Astrocyte (in vitro differentiated cells and primary cell): ENCODE measurements around the gene OSBPL5. TPM values are rescaled to one million over a fixed set of nuclear protein-coding genes. Genes with fewer than 3 reads are reported as not detected.

Experiments
- DNase-seq: peaks from one replicate; pipeline ENCODE4 v3.0.0-alpha.2; 2010; ENCODE audit warnings: low read depth
- FAIRE-seq: peaks from 2 replicates; lab custom pipeline; 2011; peaks lifted over from hg19 to GRCh38; lab: Jason Lieb, UNC
- H2AFZ ChIP-seq: 2 replicates; pipeline ENCODE4 v1.6.0; 2012; ENCODE audit warnings: low read depth, low read length, inconsistent platforms
- H3K27ac ChIP-seq: 2 replicates; pipeline ENCODE4 v1.5.1; 2011; ENCODE audit warnings: low read depth, low read length, inconsistent platforms
- H3K27me3 ChIP-seq: 2 replicates; pipeline ENCODE4 v1.6.0; 2011; ENCODE audit warnings: low read length, inconsistent platforms; ENCODE audit not compliant: insufficient read depth
- H3K36me3 ChIP-seq: 2 replicates; pipeline ENCODE4 v1.5.1; 2011; ENCODE audit warnings: low read length, inconsistent platforms; ENCODE audit not compliant: insufficient read depth
- H3K4me1 ChIP-seq: 2 replicates; pipeline ENCODE4 v1.5.1; 2011; ENCODE audit warnings: low read length, inconsistent platforms; ENCODE audit not compliant: insufficient read depth
- H3K4me2 ChIP-seq: 2 replicates; pipeline ENCODE4 v1.6.0; 2012; ENCODE audit warnings: low read length, inconsistent platforms
- H3K4me3 ChIP-seq: 2 replicates; pipeline ENCODE4 v1.5.1; 2011; ENCODE audit warnings: low read depth, mild to moderate bottlenecking, low read length, inconsistent platforms; ENCODE audit not compliant: insufficient read depth
- H3K79me2 ChIP-seq: 2 replicates; pipeline ENCODE4 v1.6.0; 2012; ENCODE audit warnings: mild to moderate bottlenecking, low read length, inconsistent platforms; ENCODE audit not compliant: insufficient read depth
- H3K9ac ChIP-seq: 2 replicates; pipeline ENCODE4 v1.6.0; 2012; ENCODE audit warnings: mild to moderate bottlenecking, low read length, inconsistent platforms
- H3K9me3 ChIP-seq: 2 replicates; pipeline ENCODE4 v1.5.1; 2012; ENCODE audit warnings: low read depth, mild to moderate bottlenecking, low read length, inconsistent platforms; ENCODE audit not compliant: insufficient read depth
- H4K20me1 ChIP-seq: 2 replicates; pipeline ENCODE4 v1.6.0; 2012; ENCODE audit warnings: low read length, inconsistent platforms; ENCODE audit not compliant: insufficient read depth
- H3K27ac Mint-ChIP-seq: one replicate; pipeline ENCODE4 v1.8.0; 2021; ENCODE audit warnings: mild to moderate bottlenecking, mixed read lengths; ENCODE audit not compliant: unreplicated experiment
- H3K27me3 Mint-ChIP-seq: one replicate; pipeline ENCODE4 v1.8.0; 2021; ENCODE audit warnings: low read depth, mixed read lengths; ENCODE audit not compliant: unreplicated experiment
- H3K36me3 Mint-ChIP-seq: one replicate; pipeline ENCODE4 v1.8.0; 2021; ENCODE audit warnings: low read depth, mixed read lengths; ENCODE audit not compliant: unreplicated experiment
- H3K4me1 Mint-ChIP-seq: one replicate; pipeline ENCODE4 v1.8.0; 2021; ENCODE audit warnings: low read depth, mixed read lengths; ENCODE audit not compliant: unreplicated experiment
- H3K4me3 Mint-ChIP-seq: one replicate; pipeline ENCODE4 v1.8.0; 2021; ENCODE audit warnings: mild to moderate bottlenecking, moderate library complexity, mixed read lengths; ENCODE audit not compliant: unreplicated experiment
- H3K9me3 Mint-ChIP-seq: one replicate; pipeline ENCODE4 v1.8.0; 2021; ENCODE audit warnings: mild to moderate bottlenecking, mixed read lengths; ENCODE audit not compliant: unreplicated experiment
- EZH2 ChIP-seq: IDR thresholded peaks from 2 replicates; pipeline ENCODE4 v1.6.1; 2012; ENCODE audit warnings: mild to moderate bottlenecking, low read length, inconsistent platforms; ENCODE audit not compliant: insufficient read depth
- total RNA-seq: library from RNA; stranded (reverse); gene quantifications from 2 replicates; pipeline ENCODE4 v1.2.1, GENCODE V29; 2021
- TF ChIP-seq, protein P1 (sequence below): IDR thresholded peaks from 2 replicates; pipeline ENCODE4 v1.5.1; 2011; ENCODE audit warnings: low read depth, mild to moderate bottlenecking, inconsistent platforms, low read length, moderate library complexity; ENCODE audit not compliant: insufficient read depth

Gene OSBPL5
- total RNA-seq, 1 donor from 2014 or later = 29.0 TPM

DNA sequence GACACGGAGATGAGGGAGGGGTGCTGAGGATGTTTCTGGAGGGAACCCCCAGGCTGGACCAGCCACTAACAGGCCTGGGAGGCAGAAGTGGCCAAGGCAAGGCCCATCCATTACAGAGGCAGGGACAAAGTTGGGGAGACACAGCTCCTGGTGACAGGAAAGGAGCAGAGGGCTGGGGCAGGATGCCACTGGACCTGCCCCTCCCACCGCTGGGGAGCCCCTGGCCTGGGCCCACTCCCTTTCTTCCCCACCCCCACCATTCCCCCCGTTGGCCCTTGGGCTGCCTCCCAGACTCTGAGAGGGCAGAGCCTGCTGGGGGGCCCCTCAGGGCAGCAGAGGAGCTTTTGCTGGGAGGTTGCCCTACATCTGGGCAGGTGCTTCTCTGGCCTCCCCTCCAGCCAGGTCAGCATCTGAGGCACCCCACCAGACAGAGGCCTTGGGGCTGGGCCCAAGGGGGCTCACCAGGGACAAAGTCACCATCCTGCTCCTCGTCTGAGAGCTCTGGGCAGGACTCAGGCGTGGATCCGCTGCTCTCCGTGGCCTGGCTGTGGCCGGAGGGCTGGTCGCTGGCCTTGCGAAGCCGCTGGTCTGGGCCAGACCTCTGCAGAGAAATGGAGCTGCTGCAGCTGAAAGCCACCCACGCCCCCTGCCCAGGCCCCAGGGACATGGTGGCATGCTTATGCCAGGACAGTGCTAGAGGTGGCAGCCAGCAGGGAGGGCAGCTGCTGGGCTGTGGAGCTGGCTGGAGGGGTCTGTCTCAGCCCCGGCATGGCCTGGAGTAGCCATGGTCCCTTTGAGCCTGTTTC is 74.8 kb downstream of the OSBPL5 start:
- peaks cover 5% of the 10 kb centered on the region for H3K27me3 Mint-ChIP-seq
- H3K27me3 ChIP-seq = peaks cover under 1% of the 10 kb centered on the region
- no peaks in the 10 kb centered on the region for H3K9me3 ChIP-seq
- no peak overlapping the region for H3K4me2 ChIP-seq
- peaks cover 6% of the 10 kb centered on the region for H3K4me1 Mint-ChIP-seq
- no peaks in the 10 kb centered on the region for H3K36me3 ChIP-seq
- peaks cover 1% of the 10 kb centered on the region for H3K9me3 Mint-ChIP-seq
- H2AFZ ChIP-seq = no peak overlapping the region
- no peak for TF ChIP-seq EZH2
- TF ChIP-seq, protein P1, sequence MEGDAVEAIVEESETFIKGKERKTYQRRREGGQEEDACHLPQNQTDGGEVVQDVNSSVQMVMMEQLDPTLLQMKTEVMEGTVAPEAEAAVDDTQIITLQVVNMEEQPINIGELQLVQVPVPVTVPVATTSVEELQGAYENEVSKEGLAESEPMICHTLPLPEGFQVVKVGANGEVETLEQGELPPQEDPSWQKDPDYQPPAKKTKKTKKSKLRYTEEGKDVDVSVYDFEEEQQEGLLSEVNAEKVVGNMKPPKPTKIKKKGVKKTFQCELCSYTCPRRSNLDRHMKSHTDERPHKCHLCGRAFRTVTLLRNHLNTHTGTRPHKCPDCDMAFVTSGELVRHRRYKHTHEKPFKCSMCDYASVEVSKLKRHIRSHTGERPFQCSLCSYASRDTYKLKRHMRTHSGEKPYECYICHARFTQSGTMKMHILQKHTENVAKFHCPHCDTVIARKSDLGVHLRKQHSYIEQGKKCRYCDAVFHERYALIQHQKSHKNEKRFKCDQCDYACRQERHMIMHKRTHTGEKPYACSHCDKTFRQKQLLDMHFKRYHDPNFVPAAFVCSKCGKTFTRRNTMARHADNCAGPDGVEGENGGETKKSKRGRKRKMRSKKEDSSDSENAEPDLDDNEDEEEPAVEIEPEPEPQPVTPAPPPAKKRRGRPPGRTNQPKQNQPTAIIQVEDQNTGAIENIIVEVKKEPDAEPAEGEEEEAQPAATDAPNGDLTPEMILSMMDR = no peak
- peaks cover 17% of the 10 kb centered on the region for H3K4me1 ChIP-seq
- H3K9ac ChIP-seq = no peak overlapping the region
- peaks cover 7% of the 10 kb centered on the region for H4K20me1 ChIP-seq
- H3K4me3 Mint-ChIP-seq = no peak overlapping the region
- FAIRE-seq (no peak), DNase-seq (no peak)
- H3K27ac ChIP-seq = no peak overlapping the region
- H3K27ac Mint-ChIP-seq = no peak overlapping the region
- H3K79me2 ChIP-seq = no peaks in the 10 kb centered on the region
- H3K4me3 ChIP-seq = no peak overlapping the region
- peaks cover 2% of the 10 kb centered on the region for H3K36me3 Mint-ChIP-seq

GRCh38 chr11:3089236-3090061 is 75.7 kb downstream of the OSBPL5 start:
- Histone ChIP-seq H3K36me3 (no peaks in the 10 kb centered on the region), H3K4me2 (no peak overlapping the region), H3K79me2 (no peaks in the 10 kb centered on the region), H2AFZ (no peak overlapping the region), H3K4me1 (peaks cover 9% of the 10 kb centered on the region), H3K4me3 (no peak overlapping the region), H4K20me1 (peaks cover 7% of the 10 kb centered on the region), H3K9ac (no peak overlapping the region), H3K27me3 (peaks cover 2% of the 10 kb centered on the region), H3K27ac (no peak overlapping the region), H3K9me3 (no peaks in the 10 kb centered on the region)
- DNase-seq (no peak), FAIRE-seq (no peak)
- TF ChIP-seq, protein P1 = no peak
- no peak for TF ChIP-seq EZH2
- Mint-ChIP-seq H3K9me3 (no peaks in the 10 kb centered on the region), H3K27ac (no peak overlapping the region), H3K4me3 (no peak overlapping the region), H3K4me1 (no peaks in the 10 kb centered on the region), H3K36me3 (peaks cover 2% of the 10 kb centered on the region), H3K27me3 (peaks cover 13% of the 10 kb centered on the region)
